HepG2 (cell line): ENCODE data around the gene MARF1. TPM values are rescaled to one million over a fixed set of nuclear protein-coding genes. Genes with fewer than 3 reads are reported as not detected.
A peak's percentile ranks its signal among the peaks of the same experiment; 100 is the strongest.

Source experiments
- CCAR2 ChIP-seq: fragments of 200-400 bp; formaldehyde crosslinking; optimal IDR thresholded peaks from 2 replicates; pipeline ENCODE3; 2018; ENCODE audit warnings: low read depth, mild to moderate bottlenecking, low read length, moderate library complexity
- FOSL2 ChIP-seq: sonication (generic); formaldehyde crosslinking; IDR thresholded peaks from 2 replicates; pipeline ENCODE4 v1.4.0; 2020; ENCODE audit warnings: missing genetic modification reagents
- MIXL1 ChIP-seq: IDR thresholded peaks from 2 replicates; pipeline ENCODE4 v1.6.1; 2016
- MXD3 ChIP-seq: IDR thresholded peaks from 2 replicates; pipeline ENCODE4 v1.6.1; 2016; ENCODE audit warnings: mild to moderate bottlenecking, missing biosample characterization, missing genetic modification reagents
- NFKB2 ChIP-seq: sonication (generic); formaldehyde crosslinking; IDR thresholded peaks from 2 replicates; pipeline ENCODE4 v1.4.0; 2020; ENCODE audit warnings: missing genetic modification reagents, borderline replicate concordance
- PLSCR1 ChIP-seq: sonication (generic); formaldehyde crosslinking; IDR thresholded peaks from 2 replicates; pipeline ENCODE4 v1.5.0; 2020; ENCODE audit warnings: missing genetic modification reagents, mild to moderate bottlenecking, borderline replicate concordance
- RARA ChIP-seq: IDR thresholded peaks from 2 replicates; pipeline ENCODE4 v1.6.1; 2016; ENCODE audit warnings: missing genetic modification reagents, missing compliant biosample characterization
- ZKSCAN8 ChIP-seq: IDR thresholded peaks from 2 replicates; pipeline ENCODE4 v1.6.1; 2016; ENCODE audit warnings: borderline replicate concordance, missing genetic modification reagents, missing compliant biosample characterization
- ZNF383 ChIP-seq: sonication (generic); formaldehyde crosslinking; IDR thresholded peaks from 2 replicates; pipeline ENCODE4 v1.4.0; 2020; ENCODE audit warnings: missing genetic modification reagents, mild to moderate bottlenecking, borderline replicate concordance
- ZNF460 ChIP-seq: sonication (generic); formaldehyde crosslinking; IDR thresholded peaks from 2 replicates; pipeline ENCODE4 v1.5.1; 2020; ENCODE audit warnings: missing genetic modification reagents, mild to moderate bottlenecking, borderline replicate concordance
- ZNF570 ChIP-seq: sonication (generic); formaldehyde crosslinking; IDR thresholded peaks from 2 replicates; pipeline ENCODE4 v1.4.0; 2020; ENCODE audit warnings: mild to moderate bottlenecking, missing genetic modification reagents, borderline replicate concordance
- ZNF616 ChIP-seq: sonication (generic); formaldehyde crosslinking; IDR thresholded peaks from 2 replicates; pipeline ENCODE4 v1.5.0; 2020; ENCODE audit warnings: low read depth, mild to moderate bottlenecking, missing genetic modification reagents
- ZNF775 ChIP-seq: sonication (generic); formaldehyde crosslinking; IDR thresholded peaks from 2 replicates; pipeline ENCODE4 v1.4.0; 2020; ENCODE audit warnings: missing genetic modification reagents, mild to moderate bottlenecking, moderate library complexity, borderline replicate concordance
- polyA plus RNA-seq, 8 experiments: library from polyadenylated mRNA; depleted of rRNA in 3 of 8; stranded (reverse) in 7 of 8; unstranded in 1 of 8; fragments of >200 nt; fragmentation: Illumina TruSeq in 4 of 8; extraction: Trizol in 4 of 8; gene quantifications; 2 replicates each; pipeline versions ENCODE4 v1.2.1 to v1.2.3, GENCODE V29; 2011 to 2016; ENCODE audit warnings: low read depth in 4 of 8, missing spikeins in 1 of 8, mixed read lengths in 1 of 8; ENCODE audit not compliant: insufficient read depth in 1 of 8
- total RNA-seq, 5 experiments: library from RNA; depleted of rRNA; stranded (reverse); fragments of >200 nt; fragmentation: Illumina TruSeq; extraction: Trizol; gene quantifications; 2 replicates each; pipeline ENCODE4 v1.2.3, GENCODE V29; 2016; ENCODE audit warnings: low read depth in 1 of 5
- TF ChIP-seq, protein P1 (sequence below): sonication (generic); formaldehyde crosslinking; IDR thresholded peaks from 2 replicates; pipeline ENCODE4 v1.4.0; 2020; ENCODE audit warnings: missing genetic modification reagents
- TF ChIP-seq, protein P2 (sequence below): sonication (generic); formaldehyde crosslinking; IDR thresholded peaks from 2 replicates; pipeline ENCODE4 v1.4.0; 2020; ENCODE audit warnings: missing genetic modification reagents, mild to moderate bottlenecking, borderline replicate concordance
- TF ChIP-seq, protein P3 (sequence below): sonication (generic); formaldehyde crosslinking; IDR thresholded peaks from 2 replicates; pipeline ENCODE4 v1.5.0; 2020; ENCODE audit warnings: missing genetic modification reagents
- TF ChIP-seq, protein P4 (sequence below): sonication (generic); formaldehyde crosslinking; IDR thresholded peaks from 2 replicates; pipeline ENCODE4 v1.5.0; 2020; ENCODE audit warnings: mild to moderate bottlenecking, missing genetic modification reagents, moderate library complexity

The MARF1 gene
- total and polyA plus RNA-seq, 2 of the 13 experiments (the other 11 are each of a cell fraction or from before 2014, with no cell fraction given): 8.7 to 20.7 TPM

GRCh38 chr16:15644267-15644961, 1.5 kb upstream of the MARF1 start (continued):
- TF ChIP-seq ZNF383 (CRISPR knock-in tag) (no peak), ZNF616 (CRISPR knock-in tag) (no peak), ZNF570 (CRISPR knock-in tag) (no peak), NFKB2 (no peak), MXD3 (CRISPR knock-in tag) (0 out of 2 replicates have a peak, but pooled peaks have one; percentile 42), FOSL2 (CRISPR knock-in tag) (peak; percentile 62), ZNF460 (CRISPR knock-in tag) (no peak), ZNF775 (no peak), PLSCR1 (CRISPR knock-in tag) (no peak), ZKSCAN8 (CRISPR knock-in tag) (no peak; the same call in 1 of the 2 replicates), MIXL1 (CRISPR knock-in tag) (peak; percentile 21; the same call in 1 of the 2 replicates), RARA (peak; percentile 38; the same call in 1 of the 2 replicates), CCAR2 (no peak)
- TF ChIP-seq, protein P1, sequence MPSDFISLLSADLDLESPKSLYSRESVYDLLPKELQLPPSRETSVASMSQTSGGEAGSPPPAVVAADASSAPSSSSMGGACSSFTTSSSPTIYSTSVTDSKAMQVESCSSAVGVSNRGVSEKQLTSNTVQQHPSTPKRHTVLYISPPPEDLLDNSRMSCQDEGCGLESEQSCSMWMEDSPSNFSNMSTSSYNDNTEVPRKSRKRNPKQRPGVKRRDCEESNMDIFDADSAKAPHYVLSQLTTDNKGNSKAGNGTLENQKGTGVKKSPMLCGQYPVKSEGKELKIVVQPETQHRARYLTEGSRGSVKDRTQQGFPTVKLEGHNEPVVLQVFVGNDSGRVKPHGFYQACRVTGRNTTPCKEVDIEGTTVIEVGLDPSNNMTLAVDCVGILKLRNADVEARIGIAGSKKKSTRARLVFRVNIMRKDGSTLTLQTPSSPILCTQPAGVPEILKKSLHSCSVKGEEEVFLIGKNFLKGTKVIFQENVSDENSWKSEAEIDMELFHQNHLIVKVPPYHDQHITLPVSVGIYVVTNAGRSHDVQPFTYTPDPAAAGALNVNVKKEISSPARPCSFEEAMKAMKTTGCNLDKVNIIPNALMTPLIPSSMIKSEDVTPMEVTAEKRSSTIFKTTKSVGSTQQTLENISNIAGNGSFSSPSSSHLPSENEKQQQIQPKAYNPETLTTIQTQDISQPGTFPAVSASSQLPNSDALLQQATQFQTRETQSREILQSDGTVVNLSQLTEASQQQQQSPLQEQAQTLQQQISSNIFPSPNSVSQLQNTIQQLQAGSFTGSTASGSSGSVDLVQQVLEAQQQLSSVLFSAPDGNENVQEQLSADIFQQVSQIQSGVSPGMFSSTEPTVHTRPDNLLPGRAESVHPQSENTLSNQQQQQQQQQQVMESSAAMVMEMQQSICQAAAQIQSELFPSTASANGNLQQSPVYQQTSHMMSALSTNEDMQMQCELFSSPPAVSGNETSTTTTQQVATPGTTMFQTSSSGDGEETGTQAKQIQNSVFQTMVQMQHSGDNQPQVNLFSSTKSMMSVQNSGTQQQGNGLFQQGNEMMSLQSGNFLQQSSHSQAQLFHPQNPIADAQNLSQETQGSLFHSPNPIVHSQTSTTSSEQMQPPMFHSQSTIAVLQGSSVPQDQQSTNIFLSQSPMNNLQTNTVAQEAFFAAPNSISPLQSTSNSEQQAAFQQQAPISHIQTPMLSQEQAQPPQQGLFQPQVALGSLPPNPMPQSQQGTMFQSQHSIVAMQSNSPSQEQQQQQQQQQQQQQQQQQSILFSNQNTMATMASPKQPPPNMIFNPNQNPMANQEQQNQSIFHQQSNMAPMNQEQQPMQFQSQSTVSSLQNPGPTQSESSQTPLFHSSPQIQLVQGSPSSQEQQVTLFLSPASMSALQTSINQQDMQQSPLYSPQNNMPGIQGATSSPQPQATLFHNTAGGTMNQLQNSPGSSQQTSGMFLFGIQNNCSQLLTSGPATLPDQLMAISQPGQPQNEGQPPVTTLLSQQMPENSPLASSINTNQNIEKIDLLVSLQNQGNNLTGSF: no peak
- TF ChIP-seq, protein P2, sequence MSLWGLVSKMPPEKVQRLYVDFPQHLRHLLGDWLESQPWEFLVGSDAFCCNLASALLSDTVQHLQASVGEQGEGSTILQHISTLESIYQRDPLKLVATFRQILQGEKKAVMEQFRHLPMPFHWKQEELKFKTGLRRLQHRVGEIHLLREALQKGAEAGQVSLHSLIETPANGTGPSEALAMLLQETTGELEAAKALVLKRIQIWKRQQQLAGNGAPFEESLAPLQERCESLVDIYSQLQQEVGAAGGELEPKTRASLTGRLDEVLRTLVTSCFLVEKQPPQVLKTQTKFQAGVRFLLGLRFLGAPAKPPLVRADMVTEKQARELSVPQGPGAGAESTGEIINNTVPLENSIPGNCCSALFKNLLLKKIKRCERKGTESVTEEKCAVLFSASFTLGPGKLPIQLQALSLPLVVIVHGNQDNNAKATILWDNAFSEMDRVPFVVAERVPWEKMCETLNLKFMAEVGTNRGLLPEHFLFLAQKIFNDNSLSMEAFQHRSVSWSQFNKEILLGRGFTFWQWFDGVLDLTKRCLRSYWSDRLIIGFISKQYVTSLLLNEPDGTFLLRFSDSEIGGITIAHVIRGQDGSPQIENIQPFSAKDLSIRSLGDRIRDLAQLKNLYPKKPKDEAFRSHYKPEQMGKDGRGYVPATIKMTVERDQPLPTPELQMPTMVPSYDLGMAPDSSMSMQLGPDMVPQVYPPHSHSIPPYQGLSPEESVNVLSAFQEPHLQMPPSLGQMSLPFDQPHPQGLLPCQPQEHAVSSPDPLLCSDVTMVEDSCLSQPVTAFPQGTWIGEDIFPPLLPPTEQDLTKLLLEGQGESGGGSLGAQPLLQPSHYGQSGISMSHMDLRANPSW (CRISPR knock-in tag): peak; percentile 95
- TF ChIP-seq, protein P3, sequence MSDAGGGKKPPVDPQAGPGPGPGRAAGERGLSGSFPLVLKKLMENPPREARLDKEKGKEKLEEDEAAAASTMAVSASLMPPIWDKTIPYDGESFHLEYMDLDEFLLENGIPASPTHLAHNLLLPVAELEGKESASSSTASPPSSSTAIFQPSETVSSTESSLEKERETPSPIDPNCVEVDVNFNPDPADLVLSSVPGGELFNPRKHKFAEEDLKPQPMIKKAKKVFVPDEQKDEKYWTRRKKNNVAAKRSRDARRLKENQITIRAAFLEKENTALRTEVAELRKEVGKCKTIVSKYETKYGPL (CRISPR knock-in tag): no peak
- TF ChIP-seq, protein P4, sequence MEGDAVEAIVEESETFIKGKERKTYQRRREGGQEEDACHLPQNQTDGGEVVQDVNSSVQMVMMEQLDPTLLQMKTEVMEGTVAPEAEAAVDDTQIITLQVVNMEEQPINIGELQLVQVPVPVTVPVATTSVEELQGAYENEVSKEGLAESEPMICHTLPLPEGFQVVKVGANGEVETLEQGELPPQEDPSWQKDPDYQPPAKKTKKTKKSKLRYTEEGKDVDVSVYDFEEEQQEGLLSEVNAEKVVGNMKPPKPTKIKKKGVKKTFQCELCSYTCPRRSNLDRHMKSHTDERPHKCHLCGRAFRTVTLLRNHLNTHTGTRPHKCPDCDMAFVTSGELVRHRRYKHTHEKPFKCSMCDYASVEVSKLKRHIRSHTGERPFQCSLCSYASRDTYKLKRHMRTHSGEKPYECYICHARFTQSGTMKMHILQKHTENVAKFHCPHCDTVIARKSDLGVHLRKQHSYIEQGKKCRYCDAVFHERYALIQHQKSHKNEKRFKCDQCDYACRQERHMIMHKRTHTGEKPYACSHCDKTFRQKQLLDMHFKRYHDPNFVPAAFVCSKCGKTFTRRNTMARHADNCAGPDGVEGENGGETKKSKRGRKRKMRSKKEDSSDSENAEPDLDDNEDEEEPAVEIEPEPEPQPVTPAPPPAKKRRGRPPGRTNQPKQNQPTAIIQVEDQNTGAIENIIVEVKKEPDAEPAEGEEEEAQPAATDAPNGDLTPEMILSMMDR: peak; percentile 17; the same call in 1 of the 2 replicates
